Chondrocyte (in vitro differentiated cells): ENCODE data around the gene FOXN3. TPM values are rescaled to one million over a fixed set of nuclear protein-coding genes. Genes with fewer than 3 reads are reported as not detected.

ENCODE experiments used
- DNase-seq: peaks from one replicate; pipeline ENCODE4 v3.0.0; 2021; ENCODE audit warnings: mixed read lengths, low spot score
- H3K27ac Mint-ChIP-seq: one replicate; pipeline ENCODE4 v1.8.0; 2021; ENCODE audit warnings: mild to moderate bottlenecking, moderate library complexity, mixed read lengths; ENCODE audit not compliant: unreplicated experiment
- H3K27me3 Mint-ChIP-seq: 2 replicates; pipeline ENCODE4 v1.8.0; 2021; ENCODE audit warnings: low read depth, mixed read lengths
- H3K36me3 Mint-ChIP-seq: 2 replicates; pipeline ENCODE4 v1.8.0; 2021; ENCODE audit warnings: low read depth, mixed read lengths
- H3K4me1 Mint-ChIP-seq: 2 replicates; pipeline ENCODE4 v1.8.0; 2021; ENCODE audit warnings: low read depth, mild to moderate bottlenecking, mixed read lengths
- H3K4me3 Mint-ChIP-seq: one replicate; pipeline ENCODE4 v1.8.0; 2021; ENCODE audit warnings: mild to moderate bottlenecking, moderate library complexity, mixed read lengths; ENCODE audit not compliant: unreplicated experiment
- H3K9me3 Mint-ChIP-seq: 2 replicates; pipeline ENCODE4 v1.8.0; 2021; ENCODE audit warnings: low read depth, mixed read lengths
- total RNA-seq: library from RNA; stranded (reverse); gene quantifications from 3 replicates; pipeline ENCODE4 v1.2.1, GENCODE V29; 2021
- TF ChIP-seq, protein P1 (sequence below): fragments of 200-600 bp; sonication (generic); IDR thresholded peaks from 2 replicates; pipeline ENCODE4 v1.5.0; 2021; ENCODE audit warnings: antibody characterized with exemption, mild to moderate bottlenecking, moderate library complexity

The FOXN3 gene
- total RNA-seq, 1 donor from 2014 or later: 161 TPM

DNA sequence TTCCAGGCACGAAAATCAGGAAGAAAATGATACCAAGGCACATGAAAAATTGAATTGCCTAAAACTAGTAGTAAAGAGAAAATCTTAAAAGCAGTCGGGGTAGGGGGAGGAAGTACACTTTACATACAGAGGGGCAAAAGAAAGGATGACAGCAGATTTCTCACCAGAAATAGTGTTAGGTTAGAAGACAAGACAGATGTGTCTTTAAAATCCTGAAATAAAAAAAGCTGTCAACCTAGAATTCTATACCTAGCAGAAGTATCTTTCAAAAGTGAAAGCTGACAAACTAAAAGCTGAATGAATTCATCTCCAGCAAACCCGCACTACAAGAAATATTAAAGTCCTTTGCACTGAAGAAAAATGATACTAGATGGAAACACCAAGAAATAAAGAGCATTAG, 280.4 kb downstream of the FOXN3 start:
- no peak overlapping the region for H3K4me3 Mint-ChIP-seq
- H3K27ac Mint-ChIP-seq: no peak overlapping the region
- no peaks in the 10 kb centered on the region for H3K27me3 Mint-ChIP-seq
- H3K9me3 Mint-ChIP-seq: peaks cover 22% of the 10 kb centered on the region
- TF ChIP-seq, protein P1, sequence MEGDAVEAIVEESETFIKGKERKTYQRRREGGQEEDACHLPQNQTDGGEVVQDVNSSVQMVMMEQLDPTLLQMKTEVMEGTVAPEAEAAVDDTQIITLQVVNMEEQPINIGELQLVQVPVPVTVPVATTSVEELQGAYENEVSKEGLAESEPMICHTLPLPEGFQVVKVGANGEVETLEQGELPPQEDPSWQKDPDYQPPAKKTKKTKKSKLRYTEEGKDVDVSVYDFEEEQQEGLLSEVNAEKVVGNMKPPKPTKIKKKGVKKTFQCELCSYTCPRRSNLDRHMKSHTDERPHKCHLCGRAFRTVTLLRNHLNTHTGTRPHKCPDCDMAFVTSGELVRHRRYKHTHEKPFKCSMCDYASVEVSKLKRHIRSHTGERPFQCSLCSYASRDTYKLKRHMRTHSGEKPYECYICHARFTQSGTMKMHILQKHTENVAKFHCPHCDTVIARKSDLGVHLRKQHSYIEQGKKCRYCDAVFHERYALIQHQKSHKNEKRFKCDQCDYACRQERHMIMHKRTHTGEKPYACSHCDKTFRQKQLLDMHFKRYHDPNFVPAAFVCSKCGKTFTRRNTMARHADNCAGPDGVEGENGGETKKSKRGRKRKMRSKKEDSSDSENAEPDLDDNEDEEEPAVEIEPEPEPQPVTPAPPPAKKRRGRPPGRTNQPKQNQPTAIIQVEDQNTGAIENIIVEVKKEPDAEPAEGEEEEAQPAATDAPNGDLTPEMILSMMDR: no peak
- H3K4me1 Mint-ChIP-seq: peaks cover 24% of the 10 kb centered on the region
- no peak for DNase-seq
- H3K36me3 Mint-ChIP-seq: peaks cover 12% of the 10 kb centered on the region

DNA sequence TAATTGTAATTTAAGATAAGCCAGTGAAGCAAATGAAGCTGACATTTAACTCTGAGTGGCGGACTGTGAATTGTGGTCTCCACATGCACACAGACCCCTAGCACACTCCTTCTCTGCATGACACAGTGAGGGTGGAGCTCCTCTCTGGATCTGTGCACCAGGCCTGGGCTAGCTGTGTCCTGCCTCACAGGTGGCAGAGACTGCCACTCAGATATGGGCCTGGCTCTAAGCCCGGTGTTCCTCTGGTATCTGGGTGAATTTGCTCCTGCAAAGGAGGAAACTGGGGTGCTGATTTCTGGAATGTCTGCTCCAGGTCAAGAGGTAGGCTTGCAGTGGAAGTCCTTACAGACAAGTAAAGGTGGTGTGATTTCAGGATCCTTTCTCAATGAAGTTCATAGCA, 282.4 kb downstream of the FOXN3 start:
- H3K27me3 Mint-ChIP-seq: no peaks in the 10 kb centered on the region
- no peak overlapping the region for H3K4me3 Mint-ChIP-seq
- TF ChIP-seq, protein P1: no peak

DNA sequence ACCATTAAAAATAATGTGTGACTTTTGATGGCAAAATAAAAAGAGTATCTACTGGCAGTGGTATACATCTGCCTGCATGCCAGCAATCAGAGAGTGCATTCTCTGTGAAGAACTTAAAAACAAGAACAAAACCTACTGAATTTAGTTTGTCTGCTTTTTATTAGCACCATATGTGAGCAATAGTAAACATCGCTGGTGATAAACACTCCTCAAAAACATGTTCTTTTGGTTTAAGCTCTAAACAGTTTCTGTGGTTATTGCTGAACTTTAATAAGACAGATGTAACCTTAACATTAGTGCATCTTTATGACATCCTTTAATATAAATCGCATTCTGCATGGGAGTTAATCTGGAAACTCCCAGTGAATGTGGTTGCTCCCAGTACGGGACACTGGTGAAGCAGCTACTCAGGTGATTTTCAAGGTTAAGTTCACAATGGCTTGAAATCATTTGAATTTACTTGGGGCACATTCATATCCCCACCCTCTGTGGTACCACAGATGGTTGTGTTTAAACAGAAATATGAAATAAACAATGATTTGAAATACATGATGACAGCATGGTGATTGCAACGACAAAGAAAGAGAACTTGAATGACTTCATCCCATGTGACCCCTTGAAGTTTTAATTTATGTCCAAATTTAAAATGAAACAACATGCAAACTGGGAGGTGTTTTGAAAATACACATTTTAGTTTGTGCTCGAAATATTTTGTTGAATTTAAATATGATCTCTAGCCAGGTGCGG, 285.9 kb downstream of the FOXN3 start:
- H3K27me3 Mint-ChIP-seq: no peaks in the 10 kb centered on the region
- TF ChIP-seq, protein P1: no peak
- peaks cover 4% of the 10 kb centered on the region for H3K36me3 Mint-ChIP-seq
- no peak overlapping the region for H3K27ac Mint-ChIP-seq
- H3K9me3 Mint-ChIP-seq: peaks cover 9% of the 10 kb centered on the region
- no peaks in the 10 kb centered on the region for H3K4me1 Mint-ChIP-seq
- no peak overlapping the region for H3K4me3 Mint-ChIP-seq
- DNase-seq: no peak

More for the DNA sequence above, 282.4 kb downstream of the FOXN3 start:
- no peak overlapping the region for H3K27ac Mint-ChIP-seq
- H3K36me3 Mint-ChIP-seq: peaks cover 11% of the 10 kb centered on the region
- no peak for DNase-seq
- H3K4me1 Mint-ChIP-seq: peaks cover 20% of the 10 kb centered on the region
- peaks cover 22% of the 10 kb centered on the region for H3K9me3 Mint-ChIP-seq

DNA sequence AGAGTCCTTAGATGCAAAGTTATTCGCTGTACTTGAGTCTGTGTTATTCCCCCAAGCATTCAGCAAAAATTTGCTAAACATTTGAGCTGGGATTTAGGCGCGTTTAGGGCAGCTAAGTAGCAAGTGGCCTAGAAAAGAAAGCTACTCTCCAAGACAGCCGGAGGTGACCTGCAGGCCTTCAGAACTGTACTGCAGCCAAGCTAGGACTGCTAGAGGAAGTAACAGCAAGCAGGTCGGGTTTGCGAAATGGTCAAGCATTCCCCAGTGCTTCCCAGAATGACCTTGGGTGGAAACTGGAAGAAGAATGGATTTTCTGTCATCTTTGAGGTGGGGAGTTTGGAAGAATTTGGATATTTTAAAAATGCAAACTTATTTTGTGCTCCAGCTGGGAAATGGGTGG, 287.5 kb downstream of the FOXN3 start:
- TF ChIP-seq, protein P1: no peak
- H3K9me3 Mint-ChIP-seq: no peaks in the 10 kb centered on the region
- no peak for DNase-seq

DNA sequence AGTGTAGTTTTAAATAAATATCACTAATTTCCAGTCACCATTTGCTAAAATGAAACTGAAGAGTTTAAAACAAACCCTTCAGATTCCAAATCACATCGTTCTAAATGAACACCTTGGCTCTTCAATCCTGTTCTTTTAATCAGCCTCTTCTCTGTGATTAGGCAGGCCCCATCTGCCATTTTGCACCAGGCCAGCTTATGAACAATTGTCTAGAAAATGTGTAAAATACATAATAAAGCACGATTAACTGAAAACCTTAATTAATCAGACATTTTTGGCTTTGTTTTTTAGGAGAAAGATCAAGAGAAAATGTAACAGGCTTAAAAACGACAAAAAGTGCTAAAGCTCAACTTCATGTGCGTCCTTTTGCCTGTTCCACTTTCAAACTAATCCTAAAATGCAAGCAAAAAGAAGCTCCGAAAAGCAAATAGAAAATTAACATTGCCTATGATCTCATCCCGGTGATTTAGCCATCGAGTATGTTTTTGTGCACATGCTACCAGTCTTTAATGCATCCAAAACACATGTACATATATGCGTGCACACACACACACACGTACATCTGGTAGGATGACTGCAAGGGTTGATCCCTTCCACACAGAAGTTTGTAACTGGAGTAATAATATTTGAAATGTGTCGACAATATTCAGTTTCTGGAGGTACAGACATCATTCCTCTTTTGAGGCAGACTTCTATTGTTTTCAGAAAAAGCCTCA, 288.6 kb downstream of the FOXN3 start:
- Mint-ChIP-seq H3K27ac (no peak overlapping the region), H3K27me3 (peaks cover 11% of the 10 kb centered on the region), H3K9me3 (no peaks in the 10 kb centered on the region)

More for the DNA sequence above, 287.5 kb downstream of the FOXN3 start:
- H3K4me3 Mint-ChIP-seq: no peak overlapping the region
- H3K27me3 Mint-ChIP-seq: peaks cover 8% of the 10 kb centered on the region
- H3K36me3 Mint-ChIP-seq: no peaks in the 10 kb centered on the region
- H3K27ac Mint-ChIP-seq: no peak overlapping the region
- no peaks in the 10 kb centered on the region for H3K4me1 Mint-ChIP-seq

More for the DNA sequence above, 288.6 kb downstream of the FOXN3 start:
- H3K4me1 Mint-ChIP-seq: no peaks in the 10 kb centered on the region
- no peaks in the 10 kb centered on the region for H3K36me3 Mint-ChIP-seq
- no peak for DNase-seq
- TF ChIP-seq, protein P1: no peak
- H3K4me3 Mint-ChIP-seq: no peak overlapping the region
